ENCODE data around the gene PLB1.

PLB1 gene

GRCh38 chr2:28566521-28567041 lies 70.7 kb downstream of the PLB1 start:
- DNase-seq = peak; percentile 84

- no peak for DNase-seq
These were observed 71.2 kb downstream of the PLB1 start for GRCh38 chr2:28567061-28567471.

GRCh38 chr2:28568036-28568435 lies 72.2 kb downstream of the PLB1 start:
- no peak for DNase-seq

- DNase-seq = no peak
These were observed 72.7 kb downstream of the PLB1 start for GRCh38 chr2:28568533-28568932.

GRCh38 chr2:28570431-28570830 lies 74.6 kb downstream of the PLB1 start:
- DNase-seq = no peak

- DNase-seq = no peak
These were observed 80.9 kb downstream of the PLB1 start for GRCh38 chr2:28576714-28577113.

GRCh38 chr2:28577791-28578680 lies 82.2 kb downstream of the PLB1 start:
- no peak for DNase-seq

- DNase-seq = no peak
These were observed 82.9 kb downstream of the PLB1 start for GRCh38 chr2:28578774-28579173.

GRCh38 chr2:28579606-28580005 lies 83.7 kb downstream of the PLB1 start:
- no peak for DNase-seq

GRCh38 chr2:28580078-28580477 lies 84.2 kb downstream of the PLB1 start:
- DNase-seq = no peak

- no peak for DNase-seq
These were observed 85.5 kb downstream of the PLB1 start for GRCh38 chr2:28581312-28581711.

GRCh38 chr2:28582152-28582551 lies 86.3 kb downstream of the PLB1 start:
- DNase-seq = no peak

- DNase-seq = no peak
These were observed 86.7 kb downstream of the PLB1 start for GRCh38 chr2:28582595-28582994.

- DNase-seq = no peak
These were observed 88.2 kb downstream of the PLB1 start for GRCh38 chr2:28583899-28584553.

GRCh38 chr2:28586867-28587266 lies 91.0 kb downstream of the PLB1 start:
- DNase-seq = peak; percentile 66

GRCh38 chr2:28587526-28588291 lies 91.8 kb downstream of the PLB1 start:
- DNase-seq = no peak

- DNase-seq = no peak
These were observed 92.4 kb downstream of the PLB1 start for GRCh38 chr2:28588292-28588670.

GRCh38 chr2:28589746-28590463 lies 94.0 kb downstream of the PLB1 start:
- DNase-seq = no peak

GRCh38 chr2:28590496-28591301 lies 94.8 kb downstream of the PLB1 start:
- no peak for DNase-seq

GRCh38 chr2:28591711-28592335 lies 96.0 kb downstream of the PLB1 start:
- no peak for DNase-seq

- no peak for DNase-seq
These were observed 96.6 kb downstream of the PLB1 start for GRCh38 chr2:28592481-28592880.

All from activated effector memory CD4-positive, alpha-beta T cell treated with Interleukin-2 at 50 U/mL for 16 hours (primary cell).